ENCODE data around the gene CADM4.
"Not testable (repeated sequence)": the region's sequence is repeated elsewhere in the genome, so short reads cannot be mapped to it uniquely, and the experiment has no call there.

The CADM4 gene

GRCh38 chr19:43597876-43598275, 41.8 kb downstream of the CADM4 start:
- Mint-ChIP-seq H3K4me1 (peaks cover 43% of the 10 kb centered on the region), H3K9me3 (no peaks in the 10 kb centered on the region), H3K4me3 (peak overlapping the region; percentile 90), H3K27ac (peak overlapping the region; percentile 98), H3K36me3 (peaks cover 31% of the 10 kb centered on the region), H3K27me3 (peaks cover 5% of the 10 kb centered on the region)
- no peak for DNase-seq
- CTCF ChIA-PET = interaction anchor here (1.0 to 5.6 kb wide), 3 partner anchors 9 to 78 kb away, joined by 3 to 129 read pairs (median 11); no protein-coding TSS in a partner anchor

- Mint-ChIP-seq H3K9me3 (no peaks in the 10 kb centered on the region), H3K4me1 (peaks cover 43% of the 10 kb centered on the region), H3K27ac (peak overlapping the region; percentile 98), H3K4me3 (peak overlapping the region; percentile 90), H3K36me3 (peaks cover 31% of the 10 kb centered on the region), H3K27me3 (peaks cover 5% of the 10 kb centered on the region)
- CTCF ChIA-PET = interaction anchor here (1.0 to 5.6 kb wide), 7 partner anchors 10 to 77 kb away, joined by 3 to 129 read pairs (median 20); partner anchors contain the start of genes PINLYP and XRCC1
- DNase-seq = peak; percentile 31
These were observed 42.7 kb downstream of the CADM4 start for GRCh38 chr19:43596842-43597461.

DNA sequence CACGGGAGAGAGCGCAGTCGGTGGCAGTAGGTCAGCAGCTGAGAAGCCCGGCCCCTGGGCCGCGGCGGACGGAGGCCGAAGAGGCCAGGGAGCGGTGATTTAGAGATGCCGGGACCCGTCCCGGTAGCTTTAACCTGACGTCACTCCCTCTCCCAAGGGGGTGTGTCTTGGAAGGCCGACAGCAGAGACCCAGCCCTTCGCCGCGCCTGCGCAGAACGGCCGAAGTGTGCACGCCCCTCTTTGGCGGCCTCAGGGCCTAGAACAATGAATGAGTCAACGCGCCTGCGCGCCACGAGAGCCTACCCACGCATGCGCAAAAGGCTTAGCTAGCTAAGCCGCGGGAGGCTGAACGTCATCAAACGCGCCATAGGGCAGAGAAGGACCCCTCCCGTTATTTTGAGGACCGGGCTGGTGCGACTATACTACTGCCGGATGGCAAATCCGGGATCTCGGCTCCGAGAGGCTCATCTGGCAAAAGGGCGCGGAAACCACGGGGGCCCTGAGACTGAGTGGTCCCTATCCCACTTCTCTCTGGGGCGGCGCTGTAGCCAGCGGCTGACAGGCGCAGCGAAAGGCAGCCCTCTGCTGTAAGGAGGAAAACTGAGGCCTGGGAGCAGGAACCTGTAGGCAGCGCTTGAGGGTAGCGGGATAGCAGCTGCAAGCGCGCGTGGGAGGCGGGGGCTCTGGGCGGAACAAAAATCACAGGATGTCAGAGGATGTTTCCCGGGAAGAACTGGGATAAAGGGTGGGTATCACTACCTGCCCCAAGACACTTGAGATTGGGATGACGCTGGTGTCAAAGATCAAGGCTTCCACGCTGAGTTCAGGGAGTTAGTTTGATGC, 43.4 kb downstream of the CADM4 start, which contains the start of the genes IRGQ and ZNF576:
Gene IRGQ, minus strand, starts transcription at position 136 of the 843 bp plus-strand sequence. CDS start 796 bp downstream, outside the sequence.
Gene ZNF576, plus strand, starts transcription at position 597 of the 843 bp plus-strand sequence. CDS start 514 bp downstream, outside the sequence.
- CTCF ChIA-PET = interaction anchor here (1.2 to 5.6 kb wide), 9 partner anchors 14 to 149 kb away, joined by 3 to 129 read pairs (median 20); partner anchors contain the start of genes PINLYP and XRCC1
- peak; percentile 100 for DNase-seq
- no peaks in the 10 kb centered on the region for H3K9me3 Mint-ChIP-seq
- H3K4me3 Mint-ChIP-seq = peak within 1 kb of the TSS; percentile 90
- H3K27me3 Mint-ChIP-seq = peaks cover 5% of the 10 kb centered on the region
- H3K27ac Mint-ChIP-seq = peak within 1 kb of the TSS; percentile 98
- peaks cover 43% of the 10 kb centered on the region for H3K4me1 Mint-ChIP-seq
- H3K36me3 Mint-ChIP-seq = peaks cover 28% of the 10 kb centered on the region

- DNase-seq = no peak
- Mint-ChIP-seq H3K9me3 (no peaks in the 10 kb centered on the region), H3K27me3 (peaks cover 5% of the 10 kb centered on the region), H3K27ac (peak overlapping the region; percentile 98), H3K36me3 (peaks cover 33% of the 10 kb centered on the region), H3K4me1 (peaks cover 47% of the 10 kb centered on the region), H3K4me3 (peak overlapping the region; percentile 90)
- CTCF ChIA-PET = interaction anchor here (1.2 to 5.6 kb wide), 11 partner anchors 13 to 157 kb away, joined by 3 to 129 read pairs (median 14); partner anchors contain the start of genes PINLYP, XRCC1 and ZNF575
These were observed 44.0 kb downstream of the CADM4 start for GRCh38 chr19:43595605-43595998.

DNA sequence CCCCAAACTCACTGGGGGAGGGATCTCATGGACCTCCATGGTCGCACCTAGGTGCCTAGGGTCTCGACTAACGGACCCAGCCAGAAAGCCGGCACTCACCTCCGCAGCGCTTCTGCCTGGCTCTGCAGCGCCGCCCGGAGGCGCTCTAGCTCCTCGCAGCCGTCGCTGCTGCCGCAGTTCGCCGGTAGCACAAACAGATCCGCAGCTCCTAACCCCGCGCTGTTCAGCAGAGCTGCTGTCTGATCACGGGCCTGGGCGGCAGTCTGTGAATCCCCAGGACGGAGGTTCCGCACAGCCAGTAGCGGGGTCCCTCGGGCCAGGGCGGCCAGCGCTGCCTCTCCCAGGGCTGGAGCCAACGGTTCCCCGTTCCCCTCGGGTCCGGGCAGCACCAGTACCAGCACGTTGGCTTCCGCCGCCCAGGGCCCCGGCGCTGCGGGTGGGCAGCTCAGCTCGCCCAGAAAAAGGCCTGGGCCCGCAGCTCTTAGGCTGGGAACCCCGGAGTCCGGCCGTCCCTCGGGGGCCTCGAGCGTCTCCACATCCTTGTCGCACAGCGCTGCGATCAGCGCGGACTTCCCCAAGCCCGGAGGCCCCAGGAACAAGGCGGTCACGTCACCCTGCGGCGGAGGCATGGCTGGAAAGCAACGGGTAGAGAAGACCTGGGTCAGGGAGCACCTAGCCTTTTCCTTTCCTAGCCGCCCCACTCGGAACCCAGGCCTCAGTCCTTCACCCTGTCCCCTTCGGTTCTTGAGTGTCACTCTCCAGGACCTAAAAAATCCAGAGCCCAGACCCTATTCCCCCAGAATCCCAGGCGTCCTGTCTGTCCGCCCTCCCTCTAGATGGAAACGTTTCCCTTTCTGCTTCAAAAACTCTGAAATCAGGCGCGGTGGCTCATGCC, 44.7 kb downstream of the CADM4 start:
- Mint-ChIP-seq H3K27me3 (peaks cover 5% of the 10 kb centered on the region), H3K36me3 (peaks cover 32% of the 10 kb centered on the region), H3K9me3 (no peaks in the 10 kb centered on the region), H3K4me3 (peak overlapping the region; percentile 90), H3K27ac (peak overlapping the region; percentile 98), H3K4me1 (peaks cover 52% of the 10 kb centered on the region)
- CTCF ChIA-PET = interaction anchor here (0.6 to 5.6 kb wide), 36 partner anchors 9 to 190 kb away, joined by 3 to 129 read pairs (median 4); partner anchors contain the start of genes KCNN4, PINLYP, PLAUR and SMG9
- peak; percentile 83 for DNase-seq

GRCh38 chr19:43594081-43594697, 45.5 kb downstream of the CADM4 start:
- Mint-ChIP-seq H3K4me1 (peaks cover 58% of the 10 kb centered on the region), H3K9me3 (no peaks in the 10 kb centered on the region), H3K27me3 (peaks cover 5% of the 10 kb centered on the region), H3K4me3 (peak overlapping the region; percentile 55), H3K36me3 (peaks cover 33% of the 10 kb centered on the region), H3K27ac (no peak overlapping the region)
- no peak for DNase-seq
- CTCF ChIA-PET = interaction anchor here (0.6 to 5.6 kb wide), 34 partner anchors 9 to 191 kb away, joined by 3 to 129 read pairs (median 5); partner anchors contain the start of genes KCNN4, PINLYP, PLAUR and XRCC1

GRCh38 chr19:43592800-43593350, 46.8 kb downstream of the CADM4 start:
- peaks cover 29% of the 10 kb centered on the region for H3K36me3 Mint-ChIP-seq
- H3K9me3 Mint-ChIP-seq = no peaks in the 10 kb centered on the region
- no peak overlapping the region for H3K4me3 Mint-ChIP-seq
- H3K27me3 Mint-ChIP-seq = peaks cover 5% of the 10 kb centered on the region
- DNase-seq = no peak
- no peak overlapping the region for H3K27ac Mint-ChIP-seq
- peaks cover 47% of the 10 kb centered on the region for H3K4me1 Mint-ChIP-seq
- CTCF ChIA-PET = interaction anchor here (2.4 to 5.6 kb wide), 3 partner anchors 32 to 73 kb away, joined by 9 to 129 read pairs (median 24); no protein-coding TSS in a partner anchor

GRCh38 chr19:43591904-43592772, 47.5 kb downstream of the CADM4 start:
- Mint-ChIP-seq H3K4me1 (peaks cover 40% of the 10 kb centered on the region), H3K36me3 (peaks cover 26% of the 10 kb centered on the region)
- CTCF ChIA-PET = interaction anchor here (5.6 kb wide), 1 partner anchor 38 kb away, joined by 129 read pairs; no protein-coding TSS in a partner anchor

GRCh38 chr19:43589678-43590077, 50.0 kb downstream of the CADM4 start:
- Mint-ChIP-seq H3K4me3 (no peak overlapping the region), H3K27ac (no peak overlapping the region), H3K36me3 (peaks cover 19% of the 10 kb centered on the region), H3K27me3 (no peaks in the 10 kb centered on the region), H3K4me1 (peaks cover 28% of the 10 kb centered on the region), H3K9me3 (no peaks in the 10 kb centered on the region)
- CTCF ChIA-PET = interaction anchor here (1.3 to 2.7 kb wide), 2 partner anchors 34 to 54 kb away, joined by 3 to 10 read pairs; no protein-coding TSS in a partner anchor
- DNase-seq = no peak

More at GRCh38 chr19:43591904-43592772, 47.5 kb downstream of the CADM4 start:
- no peaks in the 10 kb centered on the region for H3K9me3 Mint-ChIP-seq
- no peak overlapping the region for H3K4me3 Mint-ChIP-seq
- peaks cover 5% of the 10 kb centered on the region for H3K27me3 Mint-ChIP-seq
- H3K27ac Mint-ChIP-seq = no peak overlapping the region
- DNase-seq = no peak

DNA sequence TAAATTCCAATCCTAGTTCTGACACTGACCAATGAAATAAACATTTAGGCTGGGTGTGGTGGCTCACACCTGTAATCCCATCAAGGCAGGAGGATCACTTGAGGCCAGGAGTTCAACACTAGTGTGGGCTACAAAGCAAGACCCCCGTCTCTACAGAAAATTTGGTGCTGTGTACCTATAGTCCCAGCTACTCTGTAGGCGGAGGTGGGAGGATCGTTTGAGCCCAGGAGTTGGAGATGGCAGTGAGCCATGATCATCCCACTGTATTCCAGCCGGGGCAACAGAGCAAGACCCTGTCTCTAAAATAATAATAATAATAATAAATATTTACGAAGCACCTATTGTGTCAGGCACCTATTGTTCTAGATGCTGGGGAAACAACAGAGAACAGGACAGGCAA, 50.4 kb downstream of the CADM4 start:
- H3K9me3 Mint-ChIP-seq = no peaks in the 10 kb centered on the region
- CTCF ChIA-PET = interaction anchor here (0.7 to 2.7 kb wide), 3 partner anchors 34 to 157 kb away, joined by 3 to 10 read pairs (median 4); no protein-coding TSS in a partner anchor
- H3K4me3 Mint-ChIP-seq = no peak overlapping the region
- H3K27me3 Mint-ChIP-seq = no peaks in the 10 kb centered on the region
- peaks cover 19% of the 10 kb centered on the region for H3K36me3 Mint-ChIP-seq
- H3K4me1 Mint-ChIP-seq = peaks cover 30% of the 10 kb centered on the region
- no peak overlapping the region for H3K27ac Mint-ChIP-seq
- no peak for DNase-seq

GRCh38 chr19:43587029-43587428, 52.6 kb downstream of the CADM4 start:
- H3K27ac Mint-ChIP-seq, H3K9me3 Mint-ChIP-seq, H3K36me3 Mint-ChIP-seq, H3K4me3 Mint-ChIP-seq, H3K27me3 Mint-ChIP-seq, DNase-seq: not testable (repeated sequence)
- CTCF ChIA-PET = interaction anchor here (1.3 kb wide), 1 partner anchor 33 kb away, joined by 3 read pairs; no protein-coding TSS in a partner anchor
- peaks cover 25% of the 10 kb centered on the region for H3K4me1 Mint-ChIP-seq
